Ammon's horn (tissue), 1 donor: ENCODE measurements around the gene PALLD.
A peak's percentile ranks its signal among the peaks of the same experiment; 100 is the strongest.

Experiments used
- DNase-seq: peaks from one replicate; pipeline ENCODE4 v3.0.0-alpha.2; 2016; ENCODE audit warnings: low spot score

The PALLD gene

DNA sequence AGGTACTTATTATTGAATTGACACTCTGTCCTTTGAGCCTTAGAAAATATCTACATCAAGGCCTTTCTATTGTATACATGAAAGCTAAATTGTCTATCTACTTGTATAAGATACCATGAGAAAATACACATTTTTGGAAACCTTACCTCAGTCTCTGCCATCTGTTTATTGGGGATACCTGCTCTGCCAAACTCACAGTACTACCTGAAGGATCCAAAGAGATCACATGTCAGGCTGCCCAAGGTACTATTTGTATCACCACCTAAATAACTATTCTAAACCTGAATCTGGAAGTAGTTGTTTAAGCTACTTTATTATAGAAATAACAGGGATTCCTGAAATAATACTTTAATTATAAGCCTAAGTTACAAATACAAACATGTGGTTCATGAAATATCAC, 126.2 kb downstream of the PALLD start:
- DNase-seq: no peak

DNA sequence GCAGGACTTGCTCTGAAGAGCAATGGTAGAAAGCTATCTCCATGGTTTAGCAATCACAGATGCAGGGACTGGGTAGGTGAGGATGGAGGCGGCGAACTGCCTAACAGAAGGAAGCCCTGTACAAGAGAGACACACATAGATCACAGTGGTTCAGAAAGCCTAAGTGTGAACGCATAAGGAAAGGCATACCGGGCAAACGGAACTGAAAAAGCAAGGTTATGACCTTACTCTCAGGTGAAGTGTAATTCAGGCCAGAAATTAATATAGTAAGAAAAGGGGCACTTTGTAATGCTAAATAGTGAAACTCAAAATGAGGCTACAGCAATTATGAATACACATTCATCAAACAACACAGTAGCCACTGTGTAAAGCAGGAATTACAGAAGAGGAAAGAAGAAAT, 126.6 kb downstream of the PALLD start:
- no peak for DNase-seq

DNA sequence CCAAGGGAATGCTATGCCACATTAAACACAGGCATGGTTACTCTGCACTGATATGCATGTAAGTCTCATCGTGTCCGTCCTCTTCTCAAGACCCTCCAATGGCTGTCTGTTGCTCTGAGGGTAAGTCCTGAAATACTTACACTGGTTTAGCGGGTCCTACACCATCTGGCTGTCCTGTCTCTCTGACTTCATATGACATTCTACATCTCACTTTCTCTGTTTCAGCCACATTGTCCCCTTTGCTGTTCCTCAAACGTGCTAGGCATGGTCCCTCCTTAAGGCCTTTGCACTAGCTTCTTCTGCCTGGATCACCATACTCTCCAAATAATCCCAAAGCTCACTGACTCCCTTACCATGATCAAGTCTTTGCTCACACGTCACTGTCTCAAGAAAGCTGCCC, 131.4 kb downstream of the PALLD start:
- no peak for DNase-seq

DNA sequence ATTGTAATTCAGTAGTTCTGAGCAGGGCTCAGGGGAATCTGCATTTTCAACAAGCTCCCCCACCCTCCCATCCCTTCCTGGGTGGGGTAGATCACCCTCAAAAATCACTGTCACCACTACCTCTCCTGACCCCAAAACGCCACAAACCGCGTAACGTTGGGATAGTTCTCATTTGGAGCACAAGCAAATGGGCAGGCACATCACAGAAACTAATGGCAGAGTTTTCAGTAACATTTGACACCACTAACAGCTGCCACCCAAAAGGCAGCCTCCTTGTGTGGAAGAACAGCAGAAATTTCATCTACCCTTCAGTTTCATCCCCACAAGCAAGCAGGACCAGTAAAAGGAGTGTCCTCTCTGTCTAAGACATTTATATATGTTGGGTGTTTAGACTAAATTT, 132.7 kb downstream of the PALLD start:
- DNase-seq: no peak

DNA sequence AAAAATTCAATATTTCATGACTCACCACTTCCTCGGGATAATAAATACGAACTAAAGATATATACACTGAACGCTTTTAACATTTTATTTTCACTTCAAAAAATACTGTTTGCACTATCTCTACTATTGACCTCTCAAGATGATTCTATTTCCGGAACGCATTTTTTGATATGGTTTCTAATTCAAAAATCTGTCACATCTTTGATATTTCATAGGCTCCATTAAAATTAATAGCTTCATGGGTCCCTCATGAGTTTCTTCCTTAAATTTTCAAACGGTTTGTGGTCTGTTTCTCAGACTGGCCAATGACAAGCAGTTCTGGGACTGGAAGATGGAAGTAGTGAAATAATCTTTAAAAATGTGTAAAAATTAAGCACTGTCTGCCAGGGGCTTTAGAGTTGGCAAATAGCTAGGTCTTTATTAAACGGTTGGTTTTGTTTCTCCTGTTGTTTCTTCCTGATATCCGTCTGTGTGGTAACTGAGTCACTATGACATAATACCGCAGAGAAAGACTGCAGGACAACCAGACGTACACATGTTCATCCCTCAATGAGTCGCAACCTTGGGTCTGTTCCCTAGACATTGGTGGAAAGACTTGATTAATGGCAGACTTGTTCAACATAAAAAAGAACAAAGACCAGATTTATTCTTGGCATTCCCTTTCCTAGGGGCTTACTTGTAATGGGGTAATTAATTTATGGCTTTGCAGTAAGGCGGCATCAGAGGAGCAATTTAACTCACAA, 133.8 kb downstream of the PALLD start:
- DNase-seq: no peak

DNA sequence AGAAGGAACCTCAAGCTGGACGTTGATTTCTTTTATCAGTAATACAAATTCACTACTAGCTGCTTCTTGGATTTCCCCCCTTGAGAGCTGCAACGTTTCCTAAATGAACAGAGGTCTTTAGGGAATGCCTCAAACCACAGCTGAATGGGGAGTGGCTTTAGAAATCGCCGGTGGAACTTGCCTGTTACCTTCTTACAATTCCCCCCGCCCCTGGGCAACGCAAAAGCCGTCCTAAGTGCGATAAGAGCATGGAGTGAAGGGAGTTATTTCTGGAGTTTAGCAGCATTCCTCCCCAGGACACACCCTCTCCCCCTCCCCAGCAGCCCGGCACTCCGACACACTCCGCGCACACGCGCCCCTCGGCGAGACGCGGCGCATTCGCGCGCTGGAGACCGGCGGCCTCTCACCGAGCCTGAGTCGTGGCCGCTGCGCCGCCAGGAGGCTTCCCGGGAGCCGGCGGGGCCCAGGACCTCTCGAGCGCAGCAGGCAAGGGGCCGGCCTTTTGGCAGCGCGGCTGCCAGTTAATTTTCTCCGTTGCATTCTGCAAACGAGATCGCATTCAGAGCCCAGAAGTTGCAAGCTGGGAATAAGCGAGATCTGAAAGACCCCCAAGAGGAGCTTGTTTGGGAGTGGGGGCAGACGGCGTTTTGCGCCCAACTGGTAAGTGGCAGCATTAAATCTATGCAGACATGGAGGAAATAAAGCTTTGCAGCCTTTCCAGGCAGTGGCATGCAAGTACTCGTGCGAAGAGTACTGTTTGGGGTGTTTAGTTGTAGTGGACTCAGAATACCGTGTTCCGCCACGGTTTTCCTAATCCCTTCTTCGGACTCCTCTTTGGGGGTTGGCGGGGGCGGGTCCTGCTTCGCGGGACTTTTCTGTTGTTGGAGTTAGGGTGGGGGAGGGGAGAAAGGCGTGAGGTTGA, 134.7 kb downstream of the PALLD start:
- peak; percentile 11 for DNase-seq

DNA sequence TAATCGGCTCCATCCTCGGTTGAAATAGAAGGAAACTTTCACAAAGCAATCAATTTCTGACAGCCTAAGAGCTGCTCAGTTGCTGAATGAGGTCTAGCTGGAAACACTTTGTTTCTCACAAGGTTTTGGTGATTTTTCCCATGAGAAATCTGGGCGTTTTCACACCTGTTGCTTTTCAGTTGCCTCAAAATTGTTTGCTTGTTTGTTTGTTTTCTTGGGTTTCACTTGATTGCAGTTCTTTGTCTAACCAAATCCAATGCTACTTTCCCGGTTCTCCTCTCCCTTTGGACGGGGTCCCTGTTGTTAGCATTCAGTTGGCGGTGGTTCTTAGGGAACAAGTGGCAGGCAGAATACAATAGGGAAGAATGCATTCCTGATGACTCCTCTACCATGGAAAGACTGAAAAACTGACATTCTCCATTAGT, 135.5 kb downstream of the PALLD start:
- DNase-seq: no peak

DNA sequence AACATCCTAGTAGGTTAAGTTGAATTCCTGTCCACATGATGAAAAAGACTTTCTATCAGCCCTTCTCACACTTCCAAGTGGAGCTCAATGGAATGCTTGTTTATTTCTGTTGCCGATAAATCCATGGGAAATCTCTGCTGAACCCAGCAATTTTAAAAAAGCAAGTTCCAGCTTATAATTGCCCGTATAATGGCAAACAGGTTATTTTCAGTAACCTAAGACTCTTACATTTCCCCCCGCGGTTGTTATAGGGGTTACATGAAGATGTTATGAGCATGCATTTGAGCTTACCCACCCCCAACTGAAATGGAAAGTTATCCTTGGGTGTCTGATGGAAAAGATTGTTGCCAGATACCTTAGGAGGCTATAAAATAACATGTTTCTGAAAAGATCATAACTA, 136.2 kb downstream of the PALLD start:
- no peak for DNase-seq

DNA sequence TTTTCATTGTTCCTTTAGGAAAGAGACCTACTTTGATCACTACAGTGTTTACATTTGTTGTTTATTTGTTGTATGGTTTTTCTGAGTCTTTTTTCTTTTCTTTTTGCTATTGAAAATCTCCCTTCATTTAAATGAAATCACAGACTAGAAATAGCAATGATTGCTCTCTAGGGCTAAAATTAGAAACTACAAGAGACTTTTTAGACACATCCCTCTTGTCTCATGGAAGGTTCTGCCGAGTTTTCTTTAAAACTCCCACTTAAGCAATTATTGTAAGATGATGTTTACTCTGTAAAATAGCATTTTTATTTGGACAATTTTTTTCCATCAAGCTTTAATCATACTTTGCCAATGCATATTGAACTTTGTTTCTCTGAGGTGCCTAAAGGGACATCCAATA, 136.6 kb downstream of the PALLD start:
- no peak for DNase-seq

DNA sequence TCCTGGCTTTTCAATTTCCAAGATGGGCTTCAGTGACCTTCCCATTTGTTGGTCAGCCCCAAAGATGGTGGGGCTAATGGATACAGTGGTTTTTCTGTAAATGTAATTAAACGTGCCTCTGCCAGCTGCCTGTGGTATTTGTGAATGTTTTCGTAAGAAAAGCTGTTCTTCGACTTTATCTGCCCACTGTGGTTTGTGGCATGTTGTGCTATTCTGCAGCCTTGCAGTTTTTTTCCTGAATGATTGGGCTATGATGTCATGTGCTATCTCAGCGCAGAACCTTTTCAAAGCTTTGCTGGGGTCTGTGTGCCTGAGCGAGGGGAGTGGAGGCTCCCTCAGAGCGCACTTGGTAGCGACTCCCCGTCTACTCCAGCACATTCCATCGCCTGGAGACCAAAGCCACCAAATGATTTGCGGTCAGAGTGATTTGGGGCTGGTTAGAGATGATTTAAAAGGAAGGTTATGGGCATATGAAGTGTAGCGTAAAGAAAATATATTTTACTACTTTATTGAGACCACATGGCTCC, 137.5 kb downstream of the PALLD start:
- no peak for DNase-seq

DNA sequence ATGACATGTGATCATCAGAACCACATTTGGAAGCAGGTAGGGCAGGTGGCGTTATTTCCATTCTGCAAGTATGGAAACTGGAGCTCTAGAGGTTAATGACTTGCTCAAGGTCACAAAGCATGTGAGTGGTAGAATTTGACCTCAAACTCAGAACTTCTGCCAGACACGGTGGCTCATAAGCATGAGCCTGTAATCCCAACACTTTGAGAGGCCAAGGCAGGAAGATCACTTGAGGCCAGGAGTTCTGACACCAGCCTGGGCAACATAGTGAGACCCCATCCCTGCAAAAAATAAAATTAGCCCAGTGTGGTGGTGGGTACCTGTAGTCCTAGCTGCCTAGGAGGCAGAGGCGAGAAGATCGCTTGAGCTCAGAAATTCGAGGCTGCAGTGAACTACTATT, 139.2 kb downstream of the PALLD start:
- no peak for DNase-seq

DNA sequence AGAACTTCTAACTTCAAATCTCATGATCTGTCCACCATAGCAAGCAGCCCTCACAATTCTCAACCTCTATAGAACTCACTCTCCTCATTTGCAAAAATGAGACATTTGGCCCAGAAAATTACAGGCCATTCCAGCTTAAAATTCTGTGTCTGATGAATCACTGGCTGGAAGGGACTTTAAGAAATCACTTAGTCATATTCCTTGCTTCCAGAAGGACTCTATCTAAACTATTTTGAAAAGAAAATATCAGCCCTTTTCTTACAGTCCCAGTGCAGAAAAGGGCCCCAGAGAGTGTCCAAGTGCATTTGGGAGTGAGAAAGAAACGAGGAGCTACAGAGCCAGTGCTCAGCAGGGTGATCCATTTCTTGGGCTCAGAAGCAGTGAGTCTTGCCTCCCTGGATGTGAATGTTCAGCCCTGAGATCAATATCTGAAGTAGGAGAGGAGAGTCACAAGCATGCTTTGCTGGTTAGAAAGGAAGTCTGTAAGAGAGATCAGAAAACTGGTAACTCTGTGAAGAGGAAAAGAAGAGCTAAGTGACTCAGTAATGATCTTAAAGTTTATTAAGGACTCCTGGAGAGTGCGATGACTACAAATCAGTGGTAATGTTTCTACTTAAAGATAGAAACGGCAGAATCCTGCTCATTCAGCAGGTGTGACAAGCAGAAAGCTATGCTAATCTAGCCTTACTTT, 139.8 kb downstream of the PALLD start:
- DNase-seq: no peak

DNA sequence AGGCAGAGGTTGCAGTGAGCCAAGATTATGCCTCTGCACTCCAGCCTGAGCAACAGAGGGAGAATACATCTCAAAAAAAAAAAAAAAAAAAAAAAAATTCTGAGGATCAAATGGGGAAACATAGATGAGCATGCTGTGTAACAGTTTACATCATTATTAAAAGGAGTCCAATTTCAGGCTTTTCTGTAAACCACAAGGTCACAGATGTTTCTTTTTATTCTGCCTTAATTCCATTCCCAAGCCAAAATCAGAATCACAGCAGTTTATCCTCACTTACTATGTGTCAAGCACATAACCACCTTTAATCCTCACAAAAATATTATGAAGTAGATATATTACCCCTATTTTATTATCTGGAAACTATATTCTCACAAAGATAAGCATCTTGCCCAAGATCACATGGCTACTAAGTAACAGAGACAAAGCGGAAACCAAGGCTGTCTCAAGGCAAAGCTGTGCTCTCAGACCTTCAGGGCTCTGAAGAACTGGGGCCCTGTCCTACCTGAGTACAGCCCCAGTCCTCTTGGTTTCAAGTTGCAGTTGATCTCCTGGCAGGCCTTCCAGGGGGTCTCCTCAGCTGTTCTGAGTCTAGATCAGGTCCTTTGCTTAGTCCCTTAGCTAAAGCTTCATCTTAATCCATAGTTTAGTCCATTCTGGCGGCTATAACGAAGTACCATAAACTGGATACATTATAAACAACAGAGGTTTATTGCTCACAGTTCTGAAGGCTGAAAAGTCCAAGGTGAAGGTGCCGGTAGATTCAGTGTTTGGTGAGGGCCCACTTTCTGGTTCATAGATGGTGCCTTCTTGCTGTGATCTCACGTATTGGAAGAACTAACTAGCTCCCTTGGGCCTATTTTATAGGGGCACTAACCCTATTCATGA, 141.3 kb downstream of the PALLD start:
- no peak for DNase-seq

DNA sequence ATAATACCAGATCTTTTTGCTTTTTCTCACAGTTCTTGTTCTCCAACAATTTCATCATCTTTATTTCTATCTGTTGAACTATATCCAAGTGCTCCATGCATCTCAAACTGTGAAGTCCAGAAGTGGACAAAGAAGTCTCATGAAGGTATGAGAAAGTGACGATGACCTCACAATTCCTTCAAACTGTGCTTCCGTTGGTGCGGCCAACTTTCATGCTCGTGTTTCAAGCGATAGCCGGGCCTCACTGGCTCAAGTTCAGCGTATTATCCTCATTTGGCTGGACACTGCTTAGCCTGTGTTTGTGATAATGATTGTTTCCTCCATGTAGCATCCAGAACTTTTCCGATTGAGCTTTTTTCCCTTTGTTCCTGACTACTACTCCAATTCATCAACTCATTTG, 143.1 kb downstream of the PALLD start:
- DNase-seq: no peak

DNA sequence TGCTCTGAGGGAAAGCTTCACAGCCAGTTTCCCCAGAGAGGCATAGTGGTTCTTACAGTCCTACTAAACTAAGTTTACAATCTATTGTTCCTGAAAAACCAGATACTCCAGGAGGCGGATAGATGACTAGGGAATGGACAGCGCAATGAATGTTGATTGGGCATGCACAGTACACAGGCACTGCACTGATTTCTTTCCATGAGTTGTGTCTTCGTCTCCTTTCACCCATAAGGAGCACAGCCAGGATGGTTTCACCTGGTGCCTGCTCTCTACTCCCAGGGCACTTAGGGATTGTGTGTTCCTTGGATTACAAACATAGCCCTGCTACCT, 144.9 kb downstream of the PALLD start:
- DNase-seq: no peak

DNA sequence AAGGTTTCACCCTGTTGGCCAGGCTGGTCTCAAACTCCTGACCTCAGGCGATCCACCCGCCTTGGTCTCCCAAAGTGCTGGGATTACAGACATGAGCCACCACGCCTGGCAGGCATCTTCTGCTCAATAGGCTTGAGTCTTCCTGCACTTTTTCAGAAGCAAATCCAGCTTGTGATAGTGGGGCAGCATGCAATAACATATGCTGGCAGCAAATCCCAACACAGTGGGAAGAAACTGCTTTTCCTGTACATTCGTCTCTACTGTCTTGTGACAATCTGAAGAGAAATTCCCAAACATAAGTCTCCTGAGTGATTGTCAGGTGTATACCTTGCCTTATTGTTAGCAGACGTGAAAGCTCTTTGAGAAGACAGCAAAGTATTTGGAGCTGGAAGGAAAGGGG, 145.7 kb downstream of the PALLD start:
- no peak for DNase-seq

DNA sequence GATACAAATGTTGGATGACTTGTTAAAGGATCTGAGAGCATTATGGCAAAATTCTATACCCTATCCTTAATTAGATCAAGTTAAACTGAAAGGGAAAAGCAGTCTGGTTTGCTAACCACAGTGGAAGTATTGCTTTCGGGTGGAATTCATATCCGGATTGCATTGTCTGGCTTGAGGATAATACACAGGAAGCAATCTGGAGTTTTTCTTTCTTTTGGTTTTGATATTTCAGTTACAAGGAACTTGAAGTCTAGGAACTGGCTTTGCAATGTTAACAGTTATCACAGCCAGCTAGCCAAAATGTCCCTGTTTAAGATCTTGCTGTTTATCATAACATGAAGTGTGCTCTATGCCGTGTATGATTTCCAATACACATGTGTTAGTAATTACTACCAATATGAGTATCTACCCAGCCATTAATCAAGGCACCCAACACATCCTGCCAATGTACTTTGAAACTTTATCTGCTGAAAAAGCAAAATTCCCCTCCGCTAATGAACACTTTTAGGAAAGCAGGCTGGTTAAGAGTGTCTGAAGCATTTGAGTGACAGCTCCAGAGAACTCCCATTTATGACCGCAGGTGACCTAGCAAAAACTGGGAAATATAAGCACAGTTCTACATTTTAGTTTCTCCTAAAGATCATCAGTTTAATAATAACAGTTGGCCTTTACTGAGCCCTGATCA, 146.4 kb downstream of the PALLD start:
- no peak for DNase-seq

DNA sequence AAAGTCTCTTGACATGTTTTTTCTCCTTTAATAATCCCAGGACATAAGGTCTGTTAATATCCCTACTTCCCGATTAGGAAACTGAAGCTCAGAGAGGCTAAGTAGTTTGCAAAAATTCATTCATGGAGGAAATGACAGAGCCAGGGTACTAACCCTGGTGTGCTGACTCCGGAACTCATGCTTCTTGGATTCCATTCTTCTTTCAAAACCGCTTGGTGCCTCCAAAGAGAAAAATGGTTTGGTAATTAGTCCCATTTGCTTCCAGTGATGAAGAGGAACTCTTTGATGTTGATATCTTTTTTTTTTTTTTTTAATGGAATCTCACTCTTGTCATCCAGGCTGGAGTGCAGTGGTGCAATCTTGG, 146.9 kb downstream of the PALLD start:
- DNase-seq: no peak

DNA sequence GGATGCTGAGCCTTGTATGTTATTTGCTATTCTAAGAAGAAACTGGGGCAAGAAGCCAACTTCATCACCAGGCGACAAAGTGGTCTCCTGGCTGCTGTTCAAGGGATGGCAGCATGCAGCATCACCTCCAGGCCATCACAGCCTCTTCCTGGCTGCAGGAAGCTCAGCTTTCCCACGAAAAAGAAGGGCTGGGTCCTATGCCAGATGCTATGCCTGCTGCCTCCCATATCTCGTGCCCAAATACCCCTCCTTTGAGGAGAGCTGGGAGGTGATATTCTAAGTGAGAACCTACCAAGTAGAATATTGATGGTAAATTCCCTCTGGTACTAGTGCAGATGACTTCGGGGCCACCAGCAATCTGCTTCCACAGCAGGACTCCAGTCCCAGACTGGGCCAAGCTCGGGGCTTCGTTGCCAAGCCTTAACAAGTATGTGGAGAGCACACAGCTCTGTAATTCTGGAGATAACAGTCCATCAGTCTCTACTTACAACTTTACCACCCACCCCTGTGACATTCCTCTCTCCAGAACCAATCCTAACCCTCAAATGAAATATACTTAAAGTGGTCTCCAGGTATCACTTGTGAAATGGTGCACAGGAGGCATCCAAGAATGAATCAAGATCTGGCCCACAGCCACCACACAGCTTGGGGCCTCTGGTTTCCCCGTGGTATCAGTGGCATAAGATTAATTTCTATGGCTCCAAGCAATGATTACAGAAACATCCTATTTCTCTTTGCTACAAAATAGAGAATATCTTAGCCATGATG, 149.3 kb downstream of the PALLD start:
- no peak for DNase-seq

DNA sequence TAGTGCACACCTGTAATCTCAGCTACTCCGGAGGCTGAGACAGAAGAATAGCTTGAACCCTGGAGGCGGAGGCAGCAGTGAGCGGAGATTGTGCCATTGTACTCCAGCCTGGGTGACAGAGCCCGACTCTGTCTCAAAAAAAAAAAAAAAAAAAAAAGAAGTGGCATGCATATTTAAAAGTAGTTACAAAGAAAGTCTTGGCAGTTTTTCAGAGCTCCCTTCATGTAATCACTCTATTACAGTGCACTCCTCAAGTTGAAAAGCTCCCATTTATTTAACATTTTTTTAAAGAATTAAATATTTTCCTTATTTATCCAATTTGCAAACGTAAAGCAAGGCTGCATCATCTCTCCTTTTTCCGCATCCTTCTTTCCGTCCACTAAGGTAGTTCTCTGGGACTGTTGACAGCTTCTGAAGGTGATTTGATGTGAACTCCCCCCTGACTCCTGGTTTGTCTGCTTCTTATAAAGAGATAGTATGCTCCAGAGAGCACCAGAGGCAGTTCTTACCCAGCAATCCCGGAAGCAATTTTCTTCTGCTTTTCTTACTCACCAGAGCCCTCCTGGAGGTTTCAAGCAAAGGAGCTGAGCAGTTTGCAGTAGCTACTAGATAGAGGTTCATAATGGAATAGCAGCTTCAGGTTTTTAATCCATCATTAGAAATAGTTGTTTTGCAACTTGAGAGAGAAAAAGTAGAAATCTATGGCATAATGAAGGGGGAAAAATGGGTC, 151.0 kb downstream of the PALLD start:
- DNase-seq: no peak
